Keratinocyte (primary cell): ENCODE data around the gene RHOBTB1. TPM values are rescaled to one million over a fixed set of nuclear protein-coding genes. Genes with fewer than 3 reads are reported as not detected.

Source experiments
- DNase-seq: peaks from one replicate; pipeline ENCODE4 v3.0.0-alpha.2; 2011; ENCODE audit warnings: low read depth, missing footprints, low spot score
- FAIRE-seq: peaks from 2 replicates; lab custom pipeline; 2011; peaks lifted over from hg19 to GRCh38; lab: Jason Lieb, UNC
- H2AFZ ChIP-seq: 2 replicates; pipeline ENCODE4 v1.6.0; 2012; ENCODE audit warnings: low read length, control low read depth, inconsistent platforms; ENCODE audit not compliant: control insufficient read depth
- H3K27ac ChIP-seq: 2 replicates; pipeline ENCODE4 v1.5.1; 2011; ENCODE audit warnings: low read length; ENCODE audit not compliant: control insufficient read depth, insufficient read depth
- H3K27me3 ChIP-seq: 3 replicates; pipeline ENCODE4 v1.6.0; 2011; ENCODE audit warnings: low read length; ENCODE audit not compliant: control insufficient read depth, insufficient read depth; ENCODE audit errors: extremely low read depth
- H3K36me3 ChIP-seq, 2 experiments: 2 replicates in 1 of 2; 3 replicates in 1 of 2; pipeline ENCODE4 v1.5.1; 2011; ENCODE audit warnings: low read length in 2 of 2, mild to moderate bottlenecking in 1 of 2; ENCODE audit not compliant: control insufficient read depth in 2 of 2, insufficient read depth in 2 of 2; ENCODE audit errors: extremely low read depth in 1 of 2
- H3K4me1 ChIP-seq: 3 replicates; pipeline ENCODE4 v1.5.1; 2011; ENCODE audit warnings: low read length; ENCODE audit not compliant: control insufficient read depth, insufficient read depth; ENCODE audit errors: extremely low read depth
- H3K4me2 ChIP-seq: 3 replicates; pipeline ENCODE4 v1.6.0; 2011; ENCODE audit warnings: low read depth, low read length; ENCODE audit not compliant: control insufficient read depth, insufficient read depth; ENCODE audit errors: extremely low read depth
- H3K4me3 ChIP-seq, 3 experiments: fragments of 200-600 bp in 1 of 3; sonication (generic) in 1 of 3; 2 replicates in 2 of 3; 3 replicates in 1 of 3; pipeline ENCODE4 v1.5.1; 2011 to 2016; ENCODE audit warnings: low read length in 3 of 3, mild to moderate bottlenecking in 3 of 3, control low read depth in 2 of 3, inconsistent platforms in 1 of 3, low read depth in 1 of 3, mixed read lengths in 1 of 3, mixed run types in 1 of 3, moderate library complexity in 1 of 3; ENCODE audit not compliant: control insufficient read depth in 2 of 3, insufficient read depth in 2 of 3; ENCODE audit errors: extremely low read depth in 1 of 3
- H3K79me2 ChIP-seq: 2 replicates; pipeline ENCODE4 v1.6.0; 2012; ENCODE audit warnings: low read length; ENCODE audit not compliant: control insufficient read depth, insufficient read depth
- H3K9ac ChIP-seq: 3 replicates; pipeline ENCODE4 v1.6.0; 2011; ENCODE audit warnings: low read length; ENCODE audit not compliant: control insufficient read depth, insufficient read depth; ENCODE audit errors: extremely low read depth
- H3K9me1 ChIP-seq: 3 replicates; pipeline ENCODE4 v1.6.0; 2011; ENCODE audit warnings: low read length; ENCODE audit not compliant: control insufficient read depth, insufficient read depth; ENCODE audit errors: extremely low read depth
- H3K9me3 ChIP-seq: 2 replicates; pipeline ENCODE4 v1.5.1; 2012; ENCODE audit warnings: low read depth, low read length; ENCODE audit not compliant: control insufficient read depth
- H4K20me1 ChIP-seq: 3 replicates; pipeline ENCODE4 v1.6.0; 2011; ENCODE audit warnings: low read length; ENCODE audit not compliant: control insufficient read depth, insufficient read depth; ENCODE audit errors: extremely low read depth
- CTCF ChIP-seq, 3 experiments: IDR thresholded peaks in 1 of 3; conservative IDR thresholded peaks in 1 of 3; optimal IDR thresholded peaks in 1 of 3; 2 replicates in 2 of 3; 3 replicates in 1 of 3; pipeline versions ENCODE3 to v1.5.1; 2011; ENCODE audit warnings: low read length in 3 of 3, mild to moderate bottlenecking in 3 of 3, moderate library complexity in 2 of 3, control low read depth in 1 of 3, inconsistent platforms in 1 of 3; ENCODE audit not compliant: insufficient read depth in 2 of 3; ENCODE audit errors: extremely low read depth in 1 of 3
- EZH2 ChIP-seq: IDR thresholded peaks from one replicate; pipeline ENCODE4 v1.6.1; 2012; ENCODE audit warnings: inconsistent platforms, mild to moderate bottlenecking, low read length, moderate library complexity
- dilution Hi-C: fragments of 300-500 bp; cut with MboI; formaldehyde crosslinking; loops from one replicate; pipeline ENCODE4 v1.7.0; 2020; ENCODE audit warnings: low sequenced_read_pairs; ENCODE audit not compliant: extremely low pct_ligation_motif_present
- polyA plus RNA-seq, 5 experiments: library from polyadenylated mRNA; depleted of rRNA in 3 of 5; stranded (reverse) in 3 of 5; stranded (forward) in 1 of 5; unstranded in 1 of 5; fragments of >200 nt; gene quantifications; 1 replicate in 1 of 5; 2 replicates in 3 of 5; 3 replicates in 1 of 5; pipeline versions ENCODE4 v1.2.1 to v1.2.3, GENCODE V29; 2011 to 2012; ENCODE audit warnings: missing spikeins in 2 of 5, low read depth in 1 of 5, low replicate concordance in 1 of 5

RHOBTB1 gene
- polyA plus RNA-seq, 1 donor (not counting 4 experiments of a cell fraction or from before 2014, with no cell fraction given): 4.6 TPM

GRCh38 chr10:60863796-60864195 is 80.2 kb downstream of the RHOBTB1 start:
- Histone ChIP-seq H3K9me3 (no peaks in the 10 kb centered on the region), H3K9ac (no peak overlapping the region), H2AFZ (no peak overlapping the region), H3K4me1 (no peaks in the 10 kb centered on the region), H3K79me2 (no peaks in the 10 kb centered on the region), H4K20me1 (no peaks in the 10 kb centered on the region), H3K4me3 (no peak overlapping the region), H3K27me3 (no peaks in the 10 kb centered on the region), H3K36me3 (no peaks in the 10 kb centered on the region), H3K9me1 (no peaks in the 10 kb centered on the region), H3K27ac (no peak overlapping the region), H3K4me2 (no peak overlapping the region)
- dilution Hi-C loops: no loop called here
- DNase-seq (no peak), FAIRE-seq (no peak)
- TF ChIP-seq EZH2: no peak
- TF ChIP-seq CTCF (optimal IDR thresholded peaks at IDR 0.05 in 1 of 3, IDR thresholded peaks at IDR 0.05 in 1 of 3, conservative IDR thresholded peaks at IDR 0.05 in 1 of 3; ENCODE audit: extremely low read depth in 1 of 3, insufficient read depth in 2 of 3, low read length in 3 of 3): no peak

GRCh38 chr10:60862517-60862916 is 81.5 kb downstream of the RHOBTB1 start:
- Histone ChIP-seq H3K9me3 (no peaks in the 10 kb centered on the region), H3K4me1 (no peaks in the 10 kb centered on the region), H3K27ac (no peak overlapping the region), H3K27me3 (no peaks in the 10 kb centered on the region), H3K9ac (no peak overlapping the region), H3K36me3 (no peaks in the 10 kb centered on the region), H3K4me3 (no peak overlapping the region), H2AFZ (no peak overlapping the region), H3K79me2 (no peaks in the 10 kb centered on the region), H3K9me1 (no peaks in the 10 kb centered on the region), H4K20me1 (no peaks in the 10 kb centered on the region), H3K4me2 (no peak overlapping the region)
- TF ChIP-seq EZH2 (no peak), CTCF (optimal IDR thresholded peaks at IDR 0.05 in 1 of 3, IDR thresholded peaks at IDR 0.05 in 1 of 3, conservative IDR thresholded peaks at IDR 0.05 in 1 of 3; ENCODE audit: extremely low read depth in 1 of 3, insufficient read depth in 2 of 3, low read length in 3 of 3) (no peak)
- FAIRE-seq: no peak
- DNase-seq: no peak
- dilution Hi-C loops: no loop called here
